GM23248 (cell line): ENCODE measurements around the gene FBLN2.

Experiments
- EZH2 ChIP-seq: fragments of 200-600 bp; sonication (generic); IDR thresholded peaks from 2 replicates; pipeline ENCODE4 v1.6.1; 2018; ENCODE audit warnings: antibody characterized with exemption, mild to moderate bottlenecking; ENCODE audit not compliant: insufficient read depth, poor library complexity, severe bottlenecking
- EZH2phosphoT487 ChIP-seq: fragments of 200-600 bp; sonication (generic); IDR thresholded peaks from 2 replicates; pipeline ENCODE4 v1.6.1; 2018; ENCODE audit warnings: antibody characterized with exemption, moderate library complexity, mild to moderate bottlenecking, low read depth; ENCODE audit not compliant: insufficient read depth

GRCh38 chr3:13648060-13649001 is 99.4 kb downstream of the FBLN2 start:
- no peak for TF ChIP-seq EZH2
- TF ChIP-seq EZH2phosphoT487, result no peak
